PC-9 (cell line): ENCODE measurements around the gene PLD5. TPM values are rescaled to one million over a fixed set of nuclear protein-coding genes. Genes with fewer than 3 reads are reported as not detected.
"Not testable (repeated sequence)": the region's sequence is repeated elsewhere in the genome, so short reads cannot be mapped to it uniquely, and the experiment has no call there.

Source experiments
- BruUV-seq: library from RNA; stranded (reverse); fragments of 400-500 nt; replicated peaks from 2 replicates; lab custom pipeline; 2021; lab: Mats Ljungman, UMichigan
- CTCF ChIA-PET: fragments of 300-600 bp; sonication (Branson Sonifier 250); formaldehyde crosslinking; loops from one replicate; lab custom pipeline; 2022; ENCODE audit warnings: antibody characterized with exemption; lab: Charles Lee
- POLR2A ChIA-PET: fragments of 300-600 bp; sonication (Branson Sonifier 250); formaldehyde crosslinking; loops from one replicate; lab custom pipeline; 2022; ENCODE audit warnings: antibody characterized with exemption; ENCODE audit not compliant: unreplicated experiment; lab: Charles Lee
- DNase-seq, 2 experiments: peaks; one replicate each; pipeline versions ENCODE4 v3.0.0 to v3.0.0-alpha.2; 2015 to 2022; ENCODE audit warnings: mixed read lengths in 1 of 2
- H2AFZ ChIP-seq: fragments of 200-600 bp; sonication (generic); 2 replicates; pipeline ENCODE4 v1.8.1; 2017; ENCODE audit warnings: antibody characterized with exemption
- H3F3A ChIP-seq: fragments of 200-600 bp; sonication (generic); 2 replicates; pipeline ENCODE4 v1.8.1; 2017; ENCODE audit warnings: antibody characterized with exemption, mild to moderate bottlenecking, low read depth; ENCODE audit not compliant: insufficient read depth
- H3K27ac ChIP-seq: fragments of 200-600 bp; sonication (generic); 2 replicates; pipeline ENCODE4 v1.6.1; 2016; ENCODE audit warnings: mixed run types
- H3K27me3 ChIP-seq: fragments of 200-600 bp; sonication (generic); 2 replicates; pipeline ENCODE4 v1.6.1; 2016; ENCODE audit warnings: low read depth, mixed run types; ENCODE audit not compliant: insufficient read depth
- H3K36me3 ChIP-seq: fragments of 200-600 bp; sonication (generic); 2 replicates; pipeline ENCODE4 v1.6.1; 2016; ENCODE audit warnings: low read depth, mixed run types
- H3K4me1 ChIP-seq: fragments of 200-600 bp; sonication (generic); replicated peaks from 2 replicates; pipeline ENCODE4 v1.6.1; 2016; ENCODE audit warnings: mixed run types; ENCODE audit not compliant: insufficient read depth
- H3K4me2 ChIP-seq: fragments of 200-600 bp; sonication (generic); 2 replicates; pipeline ENCODE4 v1.6.1; 2017; ENCODE audit warnings: mixed run types
- H3K4me3 ChIP-seq: fragments of 200-600 bp; sonication (generic); 2 replicates; pipeline ENCODE4 v1.6.1; 2016; ENCODE audit warnings: mixed run types
- H3K79me2 ChIP-seq: fragments of 200-600 bp; sonication (generic); 2 replicates; pipeline ENCODE4 v1.6.1; 2017; ENCODE audit warnings: low read depth, mixed run types
- H3K9me2 ChIP-seq: fragments of 200-600 bp; sonication (generic); 2 replicates; pipeline ENCODE4 v1.8.1; 2017; ENCODE audit warnings: mild to moderate bottlenecking; ENCODE audit not compliant: insufficient read depth
- H3K9me3 ChIP-seq: fragments of 200-600 bp; sonication (generic); 2 replicates; pipeline ENCODE4 v1.8.1; 2016; ENCODE audit warnings: low read depth; ENCODE audit not compliant: insufficient read depth
- H4K20me1 ChIP-seq: fragments of 200-600 bp; sonication (generic); 2 replicates; pipeline ENCODE4 v1.8.1; 2017; ENCODE audit not compliant: insufficient read depth
- EZH2 ChIP-seq: fragments of 200-600 bp; sonication (generic); IDR thresholded peaks from 2 replicates; pipeline ENCODE4 v1.8.0; 2017; ENCODE audit warnings: antibody characterized with exemption, low read depth
- intact Hi-C: fragments of 100-400 bp; cut with micrococcal nuclease; formaldehyde crosslinking; loops from one replicate; pipeline ENCODE4 v1.10.0; 2022; ENCODE audit not compliant: unreplicated experiment
- total RNA-seq: library from RNA; stranded (reverse); gene quantifications from 2 replicates; pipeline ENCODE4 v1.2.3, GENCODE V29; 2021
- TF ChIP-seq, protein P1 (sequence below): fragments of 200-600 bp; sonication (generic); conservative IDR thresholded peaks from 2 replicates; pipeline ENCODE4 v1.6.1; 2017; ENCODE audit warnings: mixed run types, antibody characterized with exemption, mild to moderate bottlenecking, moderate library complexity

The PLD5 gene
- total RNA-seq, 1 experiment from 2014 or later, result not detected

DNA sequence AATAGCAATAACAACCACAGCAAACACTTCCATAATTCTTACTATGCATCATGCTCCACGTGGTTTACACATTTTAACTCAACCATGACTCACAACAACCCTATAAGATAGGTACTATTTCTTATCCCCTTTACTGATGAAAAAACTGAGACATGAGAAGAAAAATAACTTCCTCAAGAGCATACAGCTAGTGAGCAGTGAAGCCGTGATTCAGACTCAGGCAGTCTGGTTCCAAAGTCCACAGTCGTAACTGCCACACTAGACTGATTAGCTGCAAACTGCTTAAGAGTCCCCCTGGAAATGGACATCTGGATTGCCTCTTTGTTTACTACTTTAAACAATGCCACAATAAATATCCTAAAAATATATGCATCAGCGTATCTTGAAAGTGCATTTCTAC lies 55.7 kb downstream of the PLD5 start:
- Histone ChIP-seq H3K79me2 (no peaks in the 10 kb centered on the region), H3K4me2 (no peak overlapping the region), H3F3A (no peaks in the 10 kb centered on the region), H3K9me3 (no peaks in the 10 kb centered on the region), H2AFZ (no peak overlapping the region), H4K20me1 (no peaks in the 10 kb centered on the region), H3K27me3 (peaks cover 45% of the 10 kb centered on the region), H3K4me1 (no peaks in the 10 kb centered on the region), H3K27ac (no peak overlapping the region), H3K9me2 (no peaks in the 10 kb centered on the region; the same call in 1 of the 2 replicates), H3K36me3 (no peaks in the 10 kb centered on the region), H3K4me3 (no peak overlapping the region)
- POLR2A ChIA-PET, result no interaction called here
- intact Hi-C loops, result loop anchor here (5.0 kb wide), 1 partner anchor 859 kb away; no protein-coding TSS in a partner anchor
- CTCF ChIA-PET, result no interaction called here
- BruUV-seq, result no TSS peak
- no peak for DNase-seq
- TF ChIP-seq, protein P1, sequence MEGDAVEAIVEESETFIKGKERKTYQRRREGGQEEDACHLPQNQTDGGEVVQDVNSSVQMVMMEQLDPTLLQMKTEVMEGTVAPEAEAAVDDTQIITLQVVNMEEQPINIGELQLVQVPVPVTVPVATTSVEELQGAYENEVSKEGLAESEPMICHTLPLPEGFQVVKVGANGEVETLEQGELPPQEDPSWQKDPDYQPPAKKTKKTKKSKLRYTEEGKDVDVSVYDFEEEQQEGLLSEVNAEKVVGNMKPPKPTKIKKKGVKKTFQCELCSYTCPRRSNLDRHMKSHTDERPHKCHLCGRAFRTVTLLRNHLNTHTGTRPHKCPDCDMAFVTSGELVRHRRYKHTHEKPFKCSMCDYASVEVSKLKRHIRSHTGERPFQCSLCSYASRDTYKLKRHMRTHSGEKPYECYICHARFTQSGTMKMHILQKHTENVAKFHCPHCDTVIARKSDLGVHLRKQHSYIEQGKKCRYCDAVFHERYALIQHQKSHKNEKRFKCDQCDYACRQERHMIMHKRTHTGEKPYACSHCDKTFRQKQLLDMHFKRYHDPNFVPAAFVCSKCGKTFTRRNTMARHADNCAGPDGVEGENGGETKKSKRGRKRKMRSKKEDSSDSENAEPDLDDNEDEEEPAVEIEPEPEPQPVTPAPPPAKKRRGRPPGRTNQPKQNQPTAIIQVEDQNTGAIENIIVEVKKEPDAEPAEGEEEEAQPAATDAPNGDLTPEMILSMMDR, result no peak
- TF ChIP-seq EZH2, result no peak

DNA sequence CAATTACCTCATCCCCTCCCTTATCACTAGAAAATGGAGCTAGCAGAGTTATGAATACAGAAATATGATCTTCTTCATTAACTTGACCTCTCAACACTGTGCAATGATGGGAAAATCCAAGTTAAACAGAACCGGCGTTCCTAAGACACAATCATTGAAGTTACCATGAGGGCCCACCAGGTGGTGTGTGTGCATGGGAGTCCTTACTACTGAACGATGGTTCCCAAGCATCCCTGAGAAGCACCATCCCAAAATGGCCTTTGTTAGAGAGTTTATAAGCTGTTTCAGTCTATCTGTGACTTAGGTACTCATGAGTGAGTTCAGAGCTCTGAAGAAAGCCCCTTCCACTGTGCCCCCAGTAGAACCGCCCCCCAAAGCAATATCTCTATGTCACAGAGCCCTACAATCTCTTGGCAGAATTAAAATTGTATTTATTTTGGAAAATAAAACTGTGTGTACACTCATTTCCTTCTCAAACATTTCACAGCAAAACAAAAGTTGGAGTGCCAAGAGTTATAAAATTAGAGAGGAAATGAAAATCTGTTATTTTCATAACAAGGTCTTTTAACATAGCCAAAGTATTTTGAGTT lies 56.8 kb downstream of the PLD5 start:
- Histone ChIP-seq H3K36me3 (no peaks in the 10 kb centered on the region), H3K4me1 (no peaks in the 10 kb centered on the region), H3K9me2 (no peaks in the 10 kb centered on the region), H3F3A (no peaks in the 10 kb centered on the region), H4K20me1 (no peaks in the 10 kb centered on the region), H3K4me2 (no peak overlapping the region), H3K79me2 (no peaks in the 10 kb centered on the region), H3K27ac (no peak overlapping the region), H3K27me3 (peaks cover 49% of the 10 kb centered on the region), H3K4me3 (no peak overlapping the region), H2AFZ (no peak overlapping the region), H3K9me3 (no peaks in the 10 kb centered on the region)
- DNase-seq, result peak in 1 of 2 experiments; percentile 15
- intact Hi-C loops, result loop anchor here (5.0 kb wide), 1 partner anchor 860 kb away; no protein-coding TSS in a partner anchor
- ChIA-PET CTCF (no interaction called here), POLR2A (no interaction called here)
- no peak for TF ChIP-seq EZH2
- TF ChIP-seq, protein P1, result peak; percentile 69
- no TSS peak for BruUV-seq

DNA sequence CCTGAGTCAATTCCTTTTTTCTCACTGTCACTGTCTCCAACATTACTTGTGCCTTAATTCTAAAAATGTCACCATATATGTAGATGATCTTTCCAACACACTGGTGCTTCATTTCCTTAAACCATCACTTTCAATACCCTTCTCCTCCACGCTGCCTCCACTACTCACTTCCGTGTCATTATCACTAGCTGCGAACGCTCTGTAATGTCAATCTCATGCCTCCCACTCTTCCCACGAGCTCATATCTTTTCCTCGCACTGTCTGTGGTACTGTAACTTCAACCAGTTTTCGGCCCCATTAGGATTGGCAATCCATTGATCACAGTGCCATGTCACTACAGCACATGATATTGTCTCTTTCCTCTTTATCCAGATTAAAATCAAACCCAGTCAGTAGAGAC lies 61.6 kb downstream of the PLD5 start:
- ChIA-PET CTCF (no interaction called here), POLR2A (no interaction called here)
- DNase-seq, result no peak
- intact Hi-C loops, result no loop called here
- Histone ChIP-seq H3K9me2 (no peaks in the 10 kb centered on the region), H2AFZ (no peak overlapping the region), H3K9me3 (no peaks in the 10 kb centered on the region), H3K27ac (no peak overlapping the region), H4K20me1 (no peaks in the 10 kb centered on the region), H3K4me3 (no peak overlapping the region), H3K4me1 (no peaks in the 10 kb centered on the region), H3F3A (no peaks in the 10 kb centered on the region), H3K79me2 (no peaks in the 10 kb centered on the region), H3K4me2 (no peak overlapping the region), H3K36me3 (no peaks in the 10 kb centered on the region), H3K27me3 (peaks cover 44% of the 10 kb centered on the region)
- TF ChIP-seq EZH2, result no peak
- TF ChIP-seq, protein P1, result no peak
- BruUV-seq, result no TSS peak

DNA sequence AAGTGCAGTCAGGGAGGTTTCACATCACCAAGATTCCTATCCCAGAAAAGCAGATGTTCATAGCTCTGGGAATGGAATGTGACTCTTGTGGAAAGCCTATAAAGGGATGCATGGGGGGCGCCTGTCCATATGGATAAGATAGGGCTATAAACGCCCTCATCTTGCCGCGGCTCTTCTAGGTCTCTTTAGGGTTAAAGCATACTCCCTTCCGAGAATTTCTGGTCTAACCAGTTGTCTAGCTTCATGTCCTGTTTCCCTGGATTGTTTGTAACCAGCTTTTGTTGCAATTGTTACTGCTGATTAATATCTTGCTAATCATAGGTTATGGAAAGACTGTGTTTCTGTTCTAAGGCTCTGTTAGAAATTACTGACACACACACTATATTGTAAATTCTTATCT lies 64.8 kb downstream of the PLD5 start:
- H4K20me1 ChIP-seq, H3K4me2 ChIP-seq, H3K9me3 ChIP-seq, H3F3A ChIP-seq, CTCF ChIA-PET, POLR2A ChIA-PET, H3K4me3 ChIP-seq, H3K27ac ChIP-seq, H3K9me2 ChIP-seq, DNase-seq, H3K4me1 ChIP-seq, H3K36me3 ChIP-seq, BruUV-seq, H3K79me2 ChIP-seq, H2AFZ ChIP-seq: not testable (repeated sequence)
- H3K27me3 ChIP-seq, result peaks cover 50% of the 10 kb centered on the region
- intact Hi-C loops, result loop anchor here (5.0 kb wide), 1 partner anchor 1838 kb away; no protein-coding TSS in a partner anchor
